ENCODE measurements around the gene MYO18B.

The MYO18B gene

DNA sequence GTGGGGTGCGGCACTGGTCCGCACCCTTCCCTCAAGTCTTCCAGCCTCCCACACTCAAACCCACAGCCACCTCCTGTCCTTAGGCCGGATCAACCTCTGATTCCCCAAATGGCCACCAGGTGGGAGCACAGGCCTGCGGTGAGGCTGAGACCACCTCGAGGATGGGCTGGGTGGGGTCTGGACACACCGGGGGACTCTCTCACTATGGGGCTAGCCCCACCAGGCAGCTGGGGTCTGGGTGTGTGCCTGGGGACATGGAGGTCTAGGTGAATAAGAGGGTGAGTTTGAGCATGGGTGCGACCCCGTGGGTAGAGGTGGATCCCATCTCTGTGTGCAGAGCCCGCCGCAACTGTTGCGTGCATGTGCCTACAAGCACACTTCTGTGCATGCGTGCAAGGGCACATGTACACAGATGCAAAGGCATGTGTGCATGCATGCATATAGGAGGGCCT lies 32.6 kb downstream of the MYO18B start:
- no peak for DNase-seq (ENCODE audit: low read depth, low spot score)

- DNase-seq (ENCODE audit: low read depth, low spot score): no peak
Measured at GRCh38 chr22:25775531-25775930, 33.5 kb downstream of the MYO18B start.

- no peak for DNase-seq (ENCODE audit: low read depth, low spot score)
Measured at GRCh38 chr22:25777411-25777810, 35.4 kb downstream of the MYO18B start.

- no peak for DNase-seq (ENCODE audit: low read depth, low spot score)
Measured at GRCh38 chr22:25777870-25778269, 35.9 kb downstream of the MYO18B start.

DNA sequence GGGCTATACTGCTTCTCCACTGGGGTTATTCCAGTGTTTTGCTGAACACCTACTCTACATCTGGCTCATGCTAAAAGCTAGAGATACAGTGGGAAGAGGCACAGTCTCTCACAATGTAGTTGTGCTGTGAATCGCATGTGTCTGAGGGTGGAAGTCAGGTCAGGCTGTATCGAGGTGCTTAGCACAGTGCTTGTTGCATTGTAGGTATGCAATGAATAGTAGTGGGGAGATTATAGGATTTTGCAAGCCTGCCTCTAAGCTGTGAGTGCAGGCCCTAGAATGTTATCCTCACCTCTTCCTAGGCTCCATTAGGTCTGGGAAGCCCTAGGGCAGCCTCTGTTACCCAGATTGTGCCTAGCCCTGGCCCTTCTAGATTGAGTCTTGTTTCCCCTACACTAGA lies 37.4 kb downstream of the MYO18B start:
- no peak for DNase-seq (ENCODE audit: low read depth, low spot score)

DNA sequence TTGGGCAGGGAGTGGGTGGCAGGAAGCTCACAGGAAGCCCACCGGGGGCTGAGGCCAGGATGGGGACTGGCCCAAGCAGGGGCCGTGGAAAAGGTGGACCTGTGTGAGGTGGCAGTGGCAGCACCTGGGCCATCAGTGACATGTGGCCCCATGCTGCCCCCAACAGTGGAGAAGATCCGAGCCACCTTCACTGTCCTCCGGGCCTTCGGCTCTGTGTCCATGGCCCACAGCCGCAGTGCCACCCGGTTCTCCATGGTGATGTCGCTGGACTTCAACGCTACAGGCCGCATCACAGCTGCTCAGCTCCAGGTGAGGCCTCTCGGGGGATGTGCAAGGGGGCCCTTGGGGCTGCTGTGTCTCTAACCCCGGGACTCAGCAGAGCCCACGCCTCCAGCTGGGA lies 37.9 kb downstream of the MYO18B start:
- no peak for DNase-seq (ENCODE audit: low read depth, low spot score)

DNA sequence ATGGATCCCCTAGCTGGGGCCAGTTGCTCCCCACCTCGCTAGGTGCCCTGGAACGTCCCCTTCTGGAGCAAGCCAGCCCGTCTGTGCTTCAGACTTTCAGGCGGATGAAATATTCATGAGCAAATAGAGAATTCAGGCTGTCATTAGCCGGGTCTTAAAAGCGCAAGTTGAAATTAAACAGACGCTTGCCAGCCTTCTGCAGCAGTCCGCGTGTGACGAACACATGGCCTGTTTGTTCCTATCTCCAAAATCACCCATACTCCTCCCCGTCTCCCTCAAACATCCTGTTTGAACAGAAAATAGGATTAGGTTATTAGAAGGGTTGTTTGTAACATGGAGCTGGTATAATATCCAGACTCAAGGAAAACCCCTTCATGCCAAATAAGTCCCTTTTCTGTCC lies 38.7 kb downstream of the MYO18B start:
- no peak for DNase-seq (ENCODE audit: low read depth, low spot score)

DNA sequence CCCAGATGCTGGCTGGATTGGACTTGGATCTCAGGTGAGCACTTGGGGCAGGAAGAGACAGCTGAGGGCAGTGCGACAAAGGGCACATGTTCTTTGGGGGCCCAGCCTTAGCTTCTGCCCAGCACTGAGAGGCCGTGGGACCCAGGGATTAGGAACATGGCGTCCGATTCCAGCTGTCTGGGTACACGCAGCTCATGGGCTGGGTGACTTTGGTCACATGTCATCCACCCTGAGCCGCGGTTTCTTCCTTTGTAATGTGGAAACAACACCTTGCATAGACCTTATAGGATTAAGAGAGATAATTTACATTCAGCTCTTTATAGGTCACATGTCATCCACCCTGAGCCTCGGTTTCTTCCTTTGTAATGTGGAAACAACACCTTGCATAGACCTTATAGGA lies 39.8 kb downstream of the MYO18B start:
- no peak for DNase-seq (ENCODE audit: low read depth, low spot score)

GRCh38 chr22:25782831-25783230 lies 40.8 kb downstream of the MYO18B start:
- DNase-seq (ENCODE audit: low read depth, low spot score): no peak

DNA sequence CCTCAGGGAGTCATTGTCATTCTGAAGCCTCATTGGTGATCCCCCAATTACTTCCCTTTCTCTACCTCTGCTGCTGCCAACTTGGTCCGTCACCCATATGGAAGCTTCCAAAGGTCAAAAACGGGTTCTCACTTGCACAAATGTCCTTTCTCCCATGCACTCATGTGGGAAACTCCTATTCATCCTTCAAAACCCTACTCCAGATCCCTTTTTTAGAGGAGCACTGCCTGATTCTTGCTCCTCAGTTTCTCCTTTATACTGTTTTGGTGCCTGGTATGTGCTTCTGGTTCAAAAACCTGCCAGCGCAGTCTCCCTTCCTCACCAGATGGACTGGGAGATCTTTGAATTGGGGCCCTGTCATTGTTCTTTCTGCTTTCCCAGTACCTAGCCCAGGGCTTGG lies 41.9 kb downstream of the MYO18B start:
- no peak for DNase-seq (ENCODE audit: low read depth, low spot score)

GRCh38 chr22:25786165-25786564 lies 44.2 kb downstream of the MYO18B start:
- no peak for DNase-seq (ENCODE audit: low read depth, low spot score)

GRCh38 chr22:25791556-25791955 lies 49.6 kb downstream of the MYO18B start:
- DNase-seq (ENCODE audit: low read depth, low spot score): no peak

DNA sequence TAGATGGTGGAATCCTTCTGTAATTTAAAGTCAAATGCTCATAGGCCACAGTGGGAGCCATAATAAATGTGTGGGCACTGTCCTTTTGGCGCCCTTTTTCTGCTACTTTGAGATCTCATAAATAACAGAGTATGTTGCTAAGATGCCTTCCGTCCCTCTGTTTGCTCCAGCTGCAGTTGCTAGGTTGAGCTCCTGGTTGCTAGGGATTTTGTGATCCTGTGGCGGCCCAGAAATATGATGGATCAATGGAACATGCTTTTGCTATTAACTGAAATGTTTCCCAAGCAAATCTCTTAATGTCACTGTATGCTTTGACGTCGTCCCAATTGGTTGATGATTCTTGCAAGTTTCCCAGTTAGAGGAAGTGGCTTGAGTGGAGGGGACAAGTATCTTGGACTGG lies 53.5 kb downstream of the MYO18B start:
- no peak for DNase-seq (ENCODE audit: low read depth, low spot score)

DNA sequence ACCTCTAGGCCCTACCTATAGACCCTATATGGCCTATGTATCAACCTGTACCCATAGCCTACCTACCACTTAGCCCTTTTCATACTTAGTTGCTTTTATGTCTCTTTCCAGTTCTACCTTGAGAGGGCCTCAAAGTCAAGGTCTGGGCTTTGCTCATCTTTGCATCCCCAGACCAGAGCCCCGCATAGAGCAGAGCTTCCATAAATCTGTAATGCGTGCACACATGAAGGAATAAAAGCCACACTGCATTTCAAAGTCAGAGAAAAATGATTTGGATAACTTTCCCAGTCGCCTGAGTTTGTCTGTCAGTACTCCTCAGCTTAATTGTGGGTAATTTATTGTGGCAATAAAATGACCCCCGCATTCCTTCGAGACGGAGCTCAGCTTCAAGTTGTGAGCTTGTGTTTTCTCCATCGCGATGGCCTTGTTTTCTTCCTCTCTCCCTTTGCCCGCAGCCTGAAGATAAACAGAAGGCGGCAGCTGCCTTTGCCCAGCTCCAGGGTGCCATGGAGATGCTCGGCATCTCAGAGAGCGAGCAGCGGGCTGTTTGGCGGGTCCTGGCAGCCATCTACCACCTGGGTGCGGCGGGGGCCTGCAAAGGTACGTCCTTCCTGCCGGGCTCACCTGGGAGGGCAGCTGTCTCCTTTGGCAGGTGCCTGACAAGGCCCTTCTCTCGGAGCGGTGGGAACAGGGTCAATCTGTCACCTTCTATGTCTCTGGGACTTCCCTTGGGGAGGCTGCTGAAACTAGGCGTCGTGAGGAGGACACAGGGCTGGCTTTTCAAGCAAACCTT lies 55.7 kb downstream of the MYO18B start:
- DNase-seq (ENCODE audit: low read depth, low spot score): no peak

DNA sequence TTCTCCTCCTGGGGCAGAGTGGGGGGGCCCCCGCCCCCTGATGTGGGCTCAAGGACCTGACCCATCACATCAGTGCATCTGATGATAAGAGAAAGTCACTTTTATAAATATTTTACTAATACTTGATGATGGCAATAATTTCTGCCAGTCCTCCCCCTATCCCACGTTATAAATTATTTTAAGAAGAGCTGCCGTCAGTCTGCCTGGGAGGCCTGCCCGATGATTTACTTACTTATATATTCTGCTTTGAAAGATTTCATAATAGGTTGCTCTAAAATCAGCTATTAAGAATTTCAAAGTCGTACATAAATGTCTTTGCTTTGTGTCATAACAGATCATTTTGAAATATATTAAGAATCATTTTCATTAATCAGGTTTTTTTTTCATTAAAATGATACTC lies 58.8 kb downstream of the MYO18B start:
- no peak for DNase-seq (ENCODE audit: low read depth, low spot score)

- no peak for DNase-seq (ENCODE audit: low read depth, low spot score)
Measured at GRCh38 chr22:25802018-25802417, 60.0 kb downstream of the MYO18B start.

DNA sequence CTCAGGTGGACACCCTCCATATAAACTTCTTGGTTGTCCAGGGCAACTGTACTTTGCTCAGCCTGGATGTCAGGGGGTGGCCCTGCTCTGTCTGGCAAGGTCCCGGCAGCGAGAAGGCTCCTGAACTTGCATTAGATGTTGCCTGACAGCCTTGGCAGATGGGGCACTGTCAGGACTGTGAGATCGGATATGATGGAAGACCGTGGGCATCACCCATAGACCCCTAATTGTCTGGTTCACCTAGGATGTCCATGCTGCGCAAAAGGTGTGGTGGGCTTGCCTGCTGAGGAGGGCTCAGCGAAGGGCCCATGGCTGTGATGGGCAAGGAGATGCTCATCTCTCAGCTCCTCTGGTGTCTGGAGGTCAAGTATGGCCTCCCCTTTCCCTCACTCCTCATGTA lies 62.7 kb downstream of the MYO18B start:
- no peak for DNase-seq (ENCODE audit: low read depth, low spot score)

GRCh38 chr22:25806579-25806978 lies 64.6 kb downstream of the MYO18B start:
- no peak for DNase-seq (ENCODE audit: low read depth, low spot score)

DNA sequence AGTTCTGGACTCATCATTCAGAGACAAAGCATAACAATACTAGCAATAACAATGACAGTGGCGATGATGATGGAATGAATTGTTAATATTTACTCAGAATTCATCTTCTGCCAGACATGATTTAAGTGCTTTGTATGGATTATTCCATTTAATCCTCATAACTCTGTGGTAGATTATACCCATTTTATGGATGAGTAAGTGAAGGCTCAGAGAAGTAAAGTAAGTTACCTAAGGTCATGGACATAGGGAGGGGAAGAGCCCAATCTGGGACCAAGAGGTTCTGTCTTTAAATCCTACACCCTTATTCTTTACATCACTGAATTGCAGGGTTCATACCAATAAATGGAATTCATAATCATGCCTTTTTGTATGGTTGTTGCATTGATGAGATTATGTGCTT lies 72.7 kb downstream of the MYO18B start:
- DNase-seq (ENCODE audit: low read depth, low spot score): no peak

- no peak for DNase-seq (ENCODE audit: low read depth, low spot score)
Measured at GRCh38 chr22:25815561-25815960, 73.6 kb downstream of the MYO18B start.

GRCh38 chr22:25816522-25817059 lies 74.6 kb downstream of the MYO18B start:
- no peak for DNase-seq (ENCODE audit: low read depth, low spot score)

DNA sequence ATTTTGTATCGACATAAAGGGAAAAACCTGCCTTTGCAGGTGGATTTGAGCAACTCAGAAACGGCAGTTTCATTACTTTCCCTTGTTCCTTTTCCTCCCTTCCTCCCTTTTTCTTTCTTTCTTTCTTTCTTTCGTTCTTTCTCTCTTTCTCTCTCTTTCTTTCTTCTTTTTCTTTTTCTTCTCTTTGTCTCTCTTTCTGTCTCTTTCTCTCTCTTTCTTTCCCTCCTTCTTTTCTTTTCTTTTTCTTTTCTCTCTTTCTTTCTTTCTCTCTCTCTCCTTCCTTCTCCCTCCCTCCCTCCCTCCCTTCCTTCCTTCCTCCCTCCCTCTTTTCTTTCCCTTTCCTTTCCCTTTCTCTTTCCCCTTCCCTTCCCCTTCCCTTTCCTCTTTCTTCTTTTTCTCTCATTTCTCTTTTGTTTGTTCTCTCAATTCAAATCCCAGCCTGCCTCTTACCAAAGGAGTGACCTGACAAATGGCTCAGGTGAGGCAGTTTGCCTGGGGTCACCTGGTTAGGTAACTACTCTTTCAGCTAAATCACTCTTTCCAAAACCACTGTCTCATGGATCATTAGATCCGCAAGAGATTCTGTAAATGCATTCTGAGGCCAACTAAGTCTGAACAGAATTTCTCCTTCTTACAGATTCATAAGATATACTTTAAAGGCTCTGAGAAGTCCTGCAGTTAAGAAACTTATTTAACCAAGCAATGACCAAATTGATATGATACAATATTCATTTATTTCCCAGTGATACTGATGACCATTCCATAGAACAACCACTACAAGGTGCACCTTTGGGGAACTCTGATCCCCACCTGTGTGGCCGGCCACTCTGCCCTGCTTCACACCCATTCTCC lies 75.3 kb downstream of the MYO18B start:
- no peak for DNase-seq (ENCODE audit: low read depth, low spot score)

GRCh38 chr22:25818541-25818940 lies 76.6 kb downstream of the MYO18B start:
- DNase-seq (ENCODE audit: low read depth, low spot score): no peak
